NT2/D1 (cell line): ENCODE results near the gene ZBTB20.

ENCODE experiments used
- DNase-seq: peaks from one replicate; pipeline ENCODE4 v3.0.0-alpha.2; 2011; ENCODE audit warnings: low read depth, low spot score
- H3K27me3 ChIP-seq: 2 replicates; pipeline ENCODE4 v1.6.0; 2011; ENCODE audit warnings: mild to moderate bottlenecking; ENCODE audit not compliant: insufficient read length, insufficient read depth
- H3K36me3 ChIP-seq: 2 replicates; pipeline ENCODE4 v1.6.1; 2011; ENCODE audit warnings: mild to moderate bottlenecking, low read length, mixed read lengths; ENCODE audit not compliant: insufficient read depth, insufficient read length
- H3K4me1 ChIP-seq: 2 replicates; pipeline ENCODE4 v1.5.1; 2011; ENCODE audit not compliant: insufficient read depth, insufficient read length
- H3K4me3 ChIP-seq: 2 replicates; pipeline ENCODE4 v1.5.1; 2011; ENCODE audit warnings: low read depth; ENCODE audit not compliant: insufficient read length
- H3K9ac ChIP-seq: 2 replicates; pipeline ENCODE4 v1.6.0; 2011; ENCODE audit warnings: low read depth; ENCODE audit not compliant: insufficient read length
- H3K9me3 ChIP-seq: 2 replicates; pipeline ENCODE4 v1.5.1; 2011; ENCODE audit warnings: mild to moderate bottlenecking, low read length; ENCODE audit not compliant: insufficient read depth
- SUZ12 ChIP-seq: IDR thresholded peaks from 2 replicates; pipeline ENCODE4 v1.6.1; 2011; ENCODE audit not compliant: insufficient read length, insufficient read depth; ENCODE audit errors: extremely low read depth
- YY1 ChIP-seq: IDR thresholded peaks from 2 replicates; pipeline ENCODE4 v1.6.1; 2011; ENCODE audit not compliant: insufficient read length, insufficient read depth
- ZNF274 ChIP-seq: IDR thresholded peaks from 2 replicates; pipeline ENCODE4 v1.6.1; 2011; ENCODE audit warnings: mild to moderate bottlenecking, low read depth, low read length

Gene ZBTB20

GRCh38 chr3:114336122-114336697, 810.9 kb downstream of the ZBTB20 start:
- DNase-seq, result no peak
- H3K9ac ChIP-seq, result no peak overlapping the region
- H3K9me3 ChIP-seq, result peaks cover 15% of the 10 kb centered on the region; the same call in 1 of the 2 replicates
- no peaks in the 10 kb centered on the region for H3K27me3 ChIP-seq
- no peaks in the 10 kb centered on the region for H3K36me3 ChIP-seq
- no peak overlapping the region for H3K4me3 ChIP-seq
- H3K4me1 ChIP-seq, result no peaks in the 10 kb centered on the region
- TF ChIP-seq ZNF274, result no peak
- no peak for TF ChIP-seq SUZ12
- TF ChIP-seq YY1, result no peak

GRCh38 chr3:114333923-114334240, 813.2 kb downstream of the ZBTB20 start:
- peaks cover 15% of the 10 kb centered on the region; the same call in 1 of the 2 replicates for H3K9me3 ChIP-seq
- no peaks in the 10 kb centered on the region for H3K4me1 ChIP-seq
- H3K4me3 ChIP-seq, result no peak overlapping the region
- H3K27me3 ChIP-seq, result no peaks in the 10 kb centered on the region
- no peaks in the 10 kb centered on the region for H3K36me3 ChIP-seq
- TF ChIP-seq SUZ12 (no peak), ZNF274 (no peak), YY1 (no peak)
- no peak overlapping the region for H3K9ac ChIP-seq
- DNase-seq, result no peak

- no peaks in the 10 kb centered on the region for H3K36me3 ChIP-seq
- no peak overlapping the region for H3K9ac ChIP-seq
- peak; percentile 32 for DNase-seq
- no peaks in the 10 kb centered on the region for H3K4me1 ChIP-seq
- peaks cover 15% of the 10 kb centered on the region; the same call in 1 of the 2 replicates for H3K9me3 ChIP-seq
- TF ChIP-seq ZNF274 (no peak), YY1 (no peak), SUZ12 (no peak)
- H3K27me3 ChIP-seq, result no peaks in the 10 kb centered on the region
- H3K4me3 ChIP-seq, result no peak overlapping the region
Observed at GRCh38 chr3:114333180-114333922, 813.7 kb downstream of the ZBTB20 start.

DNA sequence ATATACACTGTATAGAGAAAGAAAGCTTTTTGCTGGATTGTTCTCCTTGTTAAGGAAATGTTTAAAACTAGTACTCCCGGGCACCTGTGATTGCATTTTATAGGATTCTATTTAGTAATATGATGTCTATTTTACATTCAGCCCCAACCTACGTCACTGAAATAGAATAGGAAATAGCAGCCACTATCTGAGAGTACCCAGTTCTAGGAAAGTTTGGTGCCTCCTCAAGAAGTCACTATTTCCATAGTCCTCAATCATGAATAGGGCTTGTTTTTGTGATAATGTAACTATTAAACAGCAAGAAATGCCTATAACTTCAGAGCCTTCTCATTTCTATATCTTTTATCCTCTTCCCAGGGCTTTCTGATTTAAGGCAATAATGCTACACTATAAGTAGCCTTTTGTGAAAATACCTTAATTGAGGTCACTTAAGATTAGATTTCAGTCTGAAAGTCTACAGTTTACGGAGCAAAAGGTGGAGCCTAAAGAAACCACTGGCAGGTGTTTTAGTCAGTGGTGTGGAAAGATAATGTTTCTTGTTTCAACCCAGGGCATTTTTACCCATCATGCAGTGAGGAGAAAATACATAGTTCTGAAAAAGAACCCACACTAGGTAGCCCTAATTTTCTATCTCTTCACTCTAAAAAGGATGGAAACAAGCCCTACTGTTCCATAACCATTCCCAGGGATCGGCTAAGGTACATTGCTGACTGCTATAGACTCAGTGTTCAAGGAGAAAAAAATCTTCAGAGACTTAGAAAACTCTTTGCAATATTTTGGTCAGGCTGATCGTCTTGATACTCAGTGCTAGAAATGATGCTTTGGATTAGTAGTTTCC, 814.5 kb downstream of the ZBTB20 start:
- no peak overlapping the region for H3K9ac ChIP-seq
- H3K4me3 ChIP-seq, result no peak overlapping the region
- DNase-seq, result no peak
- peaks cover 15% of the 10 kb centered on the region; the same call in 1 of the 2 replicates for H3K9me3 ChIP-seq
- H3K27me3 ChIP-seq, result no peaks in the 10 kb centered on the region
- TF ChIP-seq SUZ12 (no peak), YY1 (no peak), ZNF274 (no peak)
- H3K4me1 ChIP-seq, result no peaks in the 10 kb centered on the region
- H3K36me3 ChIP-seq, result no peaks in the 10 kb centered on the region

DNA sequence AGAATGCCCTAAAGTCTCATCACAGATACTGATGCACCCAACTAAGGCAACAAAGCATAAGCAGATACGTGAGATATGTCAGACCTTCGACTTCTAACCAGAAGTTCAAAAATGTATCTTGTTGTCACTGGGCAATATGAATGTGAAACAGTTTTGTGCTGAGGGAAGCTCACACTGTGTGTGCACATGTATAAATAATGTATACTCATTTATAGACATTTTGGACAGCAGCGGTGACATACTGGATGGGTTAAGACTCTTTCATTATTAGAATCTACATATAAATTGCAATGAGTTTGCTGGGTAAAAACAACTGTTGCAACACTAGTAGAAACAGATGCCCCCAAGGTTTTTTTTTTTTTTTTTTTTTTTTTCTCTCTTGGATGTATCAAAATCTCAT, 815.4 kb downstream of the ZBTB20 start:
- H3K4me1 ChIP-seq, result no peaks in the 10 kb centered on the region
- H3K4me3 ChIP-seq, result no peak overlapping the region
- H3K9me3 ChIP-seq, result peaks cover 15% of the 10 kb centered on the region; the same call in 1 of the 2 replicates
- DNase-seq, result no peak
- H3K36me3 ChIP-seq, result no peaks in the 10 kb centered on the region
- TF ChIP-seq SUZ12 (no peak), YY1 (no peak), ZNF274 (no peak)
- no peak overlapping the region for H3K9ac ChIP-seq
- no peaks in the 10 kb centered on the region for H3K27me3 ChIP-seq

DNA sequence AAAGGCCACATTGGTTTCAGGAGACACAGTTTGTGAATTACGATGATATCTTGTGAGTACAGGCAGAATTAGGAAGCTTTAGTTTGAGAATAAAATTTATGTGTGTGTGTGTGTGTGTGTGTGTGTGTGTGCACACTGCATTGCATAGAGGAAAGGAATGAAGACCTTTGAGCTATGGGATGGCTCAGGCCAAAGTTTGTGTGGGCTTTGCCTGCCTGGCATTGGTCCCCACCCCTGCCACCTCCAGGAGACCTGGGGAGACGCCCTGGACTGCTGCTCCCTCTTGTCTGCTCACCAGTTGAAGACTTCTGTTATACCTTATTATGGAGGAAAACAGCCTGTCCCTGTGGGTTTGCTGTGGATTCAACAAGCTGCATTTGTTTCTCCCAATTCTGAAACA, 816.1 kb downstream of the ZBTB20 start:
- no peak overlapping the region for H3K4me3 ChIP-seq
- TF ChIP-seq YY1, result no peak
- no peak for TF ChIP-seq SUZ12
- no peak for TF ChIP-seq ZNF274
- no peak for DNase-seq
- no peaks in the 10 kb centered on the region for H3K36me3 ChIP-seq
- no peaks in the 10 kb centered on the region for H3K27me3 ChIP-seq
- no peaks in the 10 kb centered on the region for H3K4me1 ChIP-seq
- peaks cover 15% of the 10 kb centered on the region; the same call in 1 of the 2 replicates for H3K9me3 ChIP-seq
- H3K9ac ChIP-seq, result no peak overlapping the region

DNA sequence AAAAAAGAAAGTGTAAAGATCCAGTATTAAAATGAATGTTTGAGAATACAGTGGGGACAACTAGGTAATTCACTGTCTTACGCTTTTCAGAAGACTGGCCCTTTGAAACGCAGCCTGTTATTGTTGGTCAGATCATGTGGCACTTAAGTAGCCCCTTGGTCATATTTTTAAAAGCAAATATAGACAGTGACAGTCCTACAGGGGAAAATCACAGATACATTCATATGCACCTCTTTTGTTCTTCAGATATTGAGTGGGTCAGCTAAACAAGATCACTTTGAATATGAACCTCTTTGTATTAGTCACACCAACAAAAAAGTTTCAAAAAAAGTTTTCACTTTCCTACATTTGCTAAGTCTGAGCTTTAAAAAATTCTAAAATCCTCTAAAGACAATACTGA, 817.3 kb downstream of the ZBTB20 start:
- TF ChIP-seq YY1 (no peak), SUZ12 (no peak)
- Histone ChIP-seq H3K36me3 (no peaks in the 10 kb centered on the region), H3K27me3 (no peaks in the 10 kb centered on the region), H3K4me1 (no peaks in the 10 kb centered on the region), H3K4me3 (no peak overlapping the region), H3K9ac (no peak overlapping the region), H3K9me3 (peaks cover 15% of the 10 kb centered on the region; the same call in 1 of the 2 replicates)
- DNase-seq, result no peak
